ENCODE results near the gene ZNF263.

The ZNF263 gene

DNA sequence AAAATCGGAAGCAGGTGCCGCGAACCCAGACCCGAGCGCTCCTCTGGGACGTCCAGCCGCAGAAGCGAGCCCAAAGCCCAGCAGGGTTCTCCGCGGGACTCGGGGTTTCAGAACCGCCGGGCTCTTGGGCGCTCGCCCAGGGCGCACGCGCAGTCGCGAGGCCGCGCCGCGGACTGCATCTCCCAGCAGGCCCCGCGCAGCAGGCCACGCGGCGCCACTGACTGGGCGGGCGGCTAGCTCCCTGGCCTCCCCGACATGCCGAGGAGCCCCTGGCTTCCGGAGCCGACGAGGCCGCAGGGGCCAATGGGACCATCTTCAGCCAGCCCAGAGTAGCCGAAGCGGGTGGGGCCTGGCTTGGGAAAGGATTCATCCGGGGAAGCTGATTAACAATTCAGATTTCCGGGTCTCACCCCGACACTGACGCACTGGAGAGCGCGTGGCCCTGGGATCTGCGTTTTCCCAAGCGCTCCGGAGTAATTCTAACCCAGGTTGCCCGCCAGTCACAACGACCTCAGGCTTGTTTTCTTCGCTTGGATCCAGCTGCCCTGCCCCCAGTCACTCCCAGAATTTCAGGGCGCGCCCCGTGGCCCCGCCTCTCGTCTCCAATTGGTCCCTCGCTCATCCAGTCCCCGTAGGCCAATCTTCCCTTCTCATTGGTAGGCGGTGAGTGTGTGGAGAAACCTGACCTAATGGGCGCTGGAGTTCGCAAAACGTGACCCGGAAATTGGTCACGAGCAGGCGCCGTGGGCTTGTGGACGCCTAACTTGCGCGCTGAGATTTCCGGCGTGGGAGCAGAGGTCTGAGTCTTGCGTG, at the start of gene ZNF263:
TSS of gene ZNF263 (plus strand) at position 762 of the 813 bp plus-strand sequence. CDS start 328 bp downstream, outside the sequence.
- peak; percentile 74 for TF ChIP-seq POLR2A (IDR thresholded peaks at IDR 0.05; ENCODE audit: extremely low read depth, insufficient read length)
- peak; percentile 91 for TF ChIP-seq MAX (IDR thresholded peaks at IDR 0.05; ENCODE audit: low read depth, low read length)
- peak; percentile 97 for TF ChIP-seq MYC (IDR thresholded peaks at IDR 0.05; ENCODE audit: low read depth, low read length)
- no peak for TF ChIP-seq CTCF (IDR thresholded peaks at IDR 0.05; ENCODE audit: low read depth, low read length)
- DNase-seq (ENCODE audit: low read depth) = peak; percentile 97
- H3K4me3 ChIP-seq (ENCODE audit: low read depth, low read length) = peak within 1 kb of the TSS; percentile 97

DNA sequence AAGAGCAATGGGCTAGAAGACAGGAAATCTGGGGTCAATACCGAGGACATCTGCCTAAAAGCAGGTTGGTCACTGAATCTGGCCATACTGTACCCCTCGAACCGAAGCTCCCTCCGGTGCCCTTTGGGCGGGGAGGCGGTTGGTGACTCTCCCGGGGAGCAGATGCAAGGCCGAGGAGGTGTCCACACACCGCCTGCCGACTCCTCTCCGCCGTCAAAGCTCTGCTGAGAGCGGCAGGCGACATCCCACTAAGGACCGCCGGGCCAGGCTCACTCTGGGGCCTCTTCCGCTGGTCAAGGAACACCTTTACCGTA, 48.8 kb upstream of the ZNF263 start:
- H3K4me3 ChIP-seq (ENCODE audit: low read depth, low read length) = peak overlapping the region; percentile 95
- TF ChIP-seq CTCF (IDR thresholded peaks at IDR 0.05; ENCODE audit: low read depth, low read length) (no peak), POLR2A (IDR thresholded peaks at IDR 0.05; ENCODE audit: extremely low read depth, insufficient read length) (no peak), MAX (IDR thresholded peaks at IDR 0.05; ENCODE audit: low read depth, low read length) (no peak), MYC (IDR thresholded peaks at IDR 0.05; ENCODE audit: low read depth, low read length) (no peak)
- no peak for DNase-seq (ENCODE audit: low read depth)

DNA sequence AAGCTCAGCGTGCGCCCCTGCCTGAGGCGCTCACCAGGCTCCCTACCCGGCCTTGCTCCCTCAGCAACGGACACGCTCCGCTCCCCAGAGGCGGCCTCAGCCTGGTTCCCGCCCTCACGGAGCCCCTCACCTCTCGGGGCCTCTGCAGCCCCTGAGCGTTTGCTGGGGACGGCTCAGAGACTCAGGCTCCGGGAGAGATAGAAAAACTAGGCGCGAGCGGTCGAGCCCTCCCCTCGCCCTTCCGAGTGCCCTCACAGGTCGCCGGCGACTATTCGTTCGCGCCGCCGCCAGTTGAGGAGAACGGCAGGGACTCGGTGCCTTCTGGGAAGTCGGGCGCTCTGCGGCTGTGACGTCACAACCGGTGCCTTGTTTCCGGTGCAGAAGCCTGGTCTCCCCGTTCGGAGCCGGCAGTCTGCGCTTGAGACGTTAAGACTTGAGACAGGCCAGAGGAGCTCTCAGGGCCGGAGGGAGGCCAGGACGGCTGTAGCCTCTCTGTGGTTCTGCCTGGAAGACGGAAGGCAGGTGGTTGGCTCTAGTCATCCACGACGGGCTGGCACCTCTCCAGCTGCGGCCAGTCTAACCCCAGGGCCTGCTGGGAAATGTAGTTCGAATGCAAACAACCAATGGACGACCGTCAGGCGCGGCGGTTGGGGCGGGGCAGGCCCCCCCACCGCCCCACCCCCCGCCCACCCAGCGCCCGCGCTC, 48.3 kb upstream of the ZNF263 start, which contains the start of gene ZNF200:
TSS of gene ZNF200 (minus strand) at position 302 of the 705 bp plus-strand sequence. CDS start 1,403 bp downstream, outside the sequence.
- H3K4me3 ChIP-seq (ENCODE audit: low read depth, low read length) = peak within 1 kb of the TSS; percentile 95
- peak; percentile 78 for TF ChIP-seq POLR2A (IDR thresholded peaks at IDR 0.05; ENCODE audit: extremely low read depth, insufficient read length)
- TF ChIP-seq MAX (IDR thresholded peaks at IDR 0.05; ENCODE audit: low read depth, low read length) = peak; percentile 57; the same call in 1 of the 2 replicates
- no peak for TF ChIP-seq CTCF (IDR thresholded peaks at IDR 0.05; ENCODE audit: low read depth, low read length)
- TF ChIP-seq MYC (IDR thresholded peaks at IDR 0.05; ENCODE audit: low read depth, low read length) = peak; percentile 66; the same call in 1 of the 2 replicates
- DNase-seq (ENCODE audit: low read depth) = peak; percentile 96

- no peak overlapping the region for H3K4me3 ChIP-seq (ENCODE audit: low read depth, low read length)
- DNase-seq (ENCODE audit: low read depth) = peak; percentile 34
- TF ChIP-seq POLR2A (IDR thresholded peaks at IDR 0.05; ENCODE audit: extremely low read depth, insufficient read length) = no peak
- TF ChIP-seq MAX (IDR thresholded peaks at IDR 0.05; ENCODE audit: low read depth, low read length) = no peak
- TF ChIP-seq MYC (IDR thresholded peaks at IDR 0.05; ENCODE audit: low read depth, low read length) = no peak
- TF ChIP-seq CTCF (IDR thresholded peaks at IDR 0.05; ENCODE audit: low read depth, low read length) = no peak
Measured at GRCh38 chr16:3235856-3236669, 47.2 kb upstream of the ZNF263 start.

GRCh38 chr16:3241761-3242160, 41.5 kb upstream of the ZNF263 start:
- H3K4me3 ChIP-seq (ENCODE audit: low read depth, low read length) = no peak overlapping the region
- TF ChIP-seq CTCF (IDR thresholded peaks at IDR 0.05; ENCODE audit: low read depth, low read length) (no peak), MYC (IDR thresholded peaks at IDR 0.05; ENCODE audit: low read depth, low read length) (no peak), POLR2A (IDR thresholded peaks at IDR 0.05; ENCODE audit: extremely low read depth, insufficient read length) (no peak), MAX (IDR thresholded peaks at IDR 0.05; ENCODE audit: low read depth, low read length) (no peak)
- DNase-seq (ENCODE audit: low read depth) = no peak
